HPDE6-E6E7 (cell line): ENCODE measurements around the gene ADD2.
"Not testable (repeated sequence)": the region's sequence is repeated elsewhere in the genome, so short reads cannot be mapped to it uniquely, and the experiment has no call there.

Experiments used
- DNase-seq: peaks from one replicate; pipeline ENCODE4 v3.0.0; 2011; ENCODE audit warnings: missing footprints; ENCODE audit errors: extremely low spot score

The ADD2 gene

DNA sequence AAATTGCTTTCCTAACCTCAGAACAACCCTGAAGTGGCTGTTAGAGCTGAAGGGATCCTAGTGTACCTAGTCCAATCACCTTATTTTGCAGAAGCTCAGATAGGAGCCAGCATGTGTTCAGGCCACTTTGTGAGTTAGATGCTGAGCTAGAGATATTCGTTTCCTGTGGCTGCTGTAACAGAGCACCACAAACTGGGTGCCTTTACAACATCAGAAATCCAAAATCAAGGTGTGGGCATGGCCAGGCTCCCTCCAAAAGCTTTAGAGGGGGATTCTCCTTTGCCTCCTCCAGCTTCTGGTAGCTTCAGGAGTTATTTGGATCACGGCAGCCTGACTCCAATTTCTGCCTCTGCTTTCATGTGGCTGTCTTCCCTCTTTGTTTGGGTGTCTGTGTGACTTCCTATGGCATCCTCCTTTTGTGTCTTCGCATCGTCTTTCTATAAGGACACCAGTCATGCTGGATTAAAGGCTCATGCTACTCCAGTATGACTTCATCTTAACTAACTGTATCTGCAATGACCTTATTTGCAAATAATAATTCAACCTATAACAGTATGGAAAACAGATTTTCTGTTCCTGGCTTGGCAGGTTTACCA is 128.1 kb downstream of the ADD2 start:
- DNase-seq: no peak

GRCh38 chr2:70638561-70638960 is 129.4 kb downstream of the ADD2 start:
- no peak for DNase-seq

DNA sequence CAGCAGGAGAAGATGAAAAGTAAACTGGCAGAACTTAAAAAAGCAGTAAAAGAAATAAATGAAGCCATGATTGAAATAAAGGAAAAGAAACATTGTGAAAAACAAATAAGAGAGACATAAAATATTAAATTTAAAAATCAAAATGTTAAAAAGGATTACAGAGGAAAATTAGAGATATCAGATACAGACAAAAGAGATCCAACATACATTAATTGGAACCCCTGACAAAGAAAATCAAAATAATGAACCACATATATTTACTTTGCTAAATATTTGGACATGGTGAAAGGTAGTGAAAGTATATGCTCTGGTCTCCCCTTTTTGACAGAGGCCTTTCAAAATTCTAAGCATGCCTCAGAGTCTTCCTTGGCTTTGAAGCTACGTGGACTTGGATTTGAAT is 134.5 kb downstream of the ADD2 start:
- no peak for DNase-seq

- no peak for DNase-seq
Observed at GRCh38 chr2:70632966-70633365, 135.0 kb downstream of the ADD2 start.

GRCh38 chr2:70632388-70632787 is 135.6 kb downstream of the ADD2 start:
- DNase-seq: no peak

DNA sequence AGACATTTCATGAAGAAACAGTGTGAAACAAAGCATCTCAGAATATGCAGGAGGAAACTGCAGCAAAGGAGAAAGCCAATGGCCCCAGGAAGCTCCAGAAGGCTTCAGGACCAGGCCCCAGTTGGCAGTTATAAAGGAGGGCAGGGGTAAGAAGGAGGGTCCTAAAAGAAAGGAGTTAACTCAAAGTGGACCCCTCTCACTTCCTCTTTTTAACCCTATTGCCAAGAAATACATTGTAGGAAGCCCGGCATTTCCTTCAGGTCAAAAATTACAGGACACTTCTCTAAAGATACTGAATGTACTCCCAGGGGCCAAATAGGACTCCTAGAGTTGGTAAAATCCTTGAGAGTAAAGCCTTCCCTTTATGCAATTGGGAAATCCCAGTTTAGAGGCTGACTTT is 137.2 kb downstream of the ADD2 start:
- DNase-seq: no peak

GRCh38 chr2:70627211-70627898 is 140.6 kb downstream of the ADD2 start:
- no peak for DNase-seq

DNA sequence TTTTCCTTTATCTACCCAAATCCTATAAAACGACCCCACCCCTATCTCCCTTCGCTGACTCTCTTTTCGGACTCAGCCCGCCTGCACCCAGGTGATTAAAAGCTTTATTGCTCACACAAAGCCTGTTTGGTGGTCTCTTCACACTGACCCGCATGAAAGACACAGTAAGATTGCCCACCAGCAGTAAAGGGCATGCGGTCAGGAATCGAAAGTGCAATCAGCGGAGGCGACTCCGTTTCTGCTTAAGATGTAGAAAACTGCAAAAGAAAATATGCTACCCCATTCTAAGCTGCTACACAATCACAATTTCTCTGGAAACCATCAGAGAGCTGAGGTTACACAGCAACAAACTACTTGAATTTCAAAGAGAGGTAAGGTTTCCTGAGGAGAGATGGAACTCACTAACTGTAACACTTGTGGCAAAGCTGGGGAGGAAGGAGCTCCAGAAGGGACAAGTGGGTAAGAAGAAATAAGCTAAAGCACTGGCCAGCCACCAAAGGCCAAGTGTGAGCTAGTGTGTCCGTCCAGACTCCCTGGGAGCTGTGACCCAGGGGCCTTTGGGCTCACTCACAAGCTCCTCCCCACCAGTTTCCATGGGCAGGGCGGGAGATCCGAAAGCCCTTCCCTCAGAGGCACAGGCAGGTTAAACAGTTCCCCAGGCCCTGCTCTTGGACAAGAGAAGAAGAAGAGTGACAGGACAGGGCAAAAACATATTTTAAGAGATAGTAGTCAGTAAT is 141.6 kb downstream of the ADD2 start:
- DNase-seq: no peak

- not testable (repeated sequence) for DNase-seq
Observed at GRCh38 chr2:70621536-70621935, 146.5 kb downstream of the ADD2 start.

GRCh38 chr2:70620020-70620419 is 148.0 kb downstream of the ADD2 start:
- DNase-seq: no peak

DNA sequence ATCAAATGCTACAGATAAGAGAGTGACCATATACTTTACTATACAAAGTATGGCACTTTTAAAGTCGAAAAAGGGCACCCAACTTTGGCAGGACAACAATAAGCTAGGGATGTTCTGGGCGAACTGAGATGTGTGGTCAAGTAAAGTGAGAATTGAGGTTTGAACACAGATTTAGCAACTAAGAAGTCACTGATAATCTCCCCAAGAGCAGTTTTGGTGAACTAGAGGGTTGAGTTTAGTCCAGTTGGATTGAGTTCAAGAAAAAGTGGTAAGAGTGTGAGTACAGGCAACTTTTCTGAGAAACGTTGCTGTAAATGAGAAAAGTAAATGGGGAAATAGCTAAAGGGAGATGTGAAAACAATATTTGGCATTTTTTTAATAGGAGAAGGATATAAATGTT is 148.8 kb downstream of the ADD2 start:
- DNase-seq: no peak

DNA sequence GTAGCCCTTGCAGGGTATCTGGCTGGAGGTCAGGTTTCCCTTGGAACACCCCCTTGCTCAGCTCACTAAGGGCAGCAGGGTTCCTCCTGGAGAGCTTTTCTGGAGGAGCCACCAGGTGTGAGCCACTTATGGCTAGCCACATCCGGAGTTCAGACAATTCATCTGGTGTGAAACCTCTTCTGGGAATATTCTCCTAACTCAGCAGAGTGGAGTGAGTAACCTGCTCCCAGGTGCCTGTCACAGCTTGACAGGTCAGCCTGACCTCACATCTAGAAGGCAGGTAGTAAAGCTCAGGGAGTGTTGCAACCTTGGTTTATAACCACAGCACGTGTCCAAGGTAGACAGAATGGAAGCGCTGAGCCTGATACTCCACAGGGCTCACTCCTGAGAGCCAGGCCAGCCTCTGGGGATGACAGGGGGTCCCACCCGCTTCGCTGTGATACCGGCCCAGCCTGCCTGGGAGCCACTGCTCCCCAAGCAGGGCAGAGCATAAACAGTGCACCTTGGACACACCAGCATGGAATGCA is 151.8 kb downstream of the ADD2 start:
- peak; percentile 93 for DNase-seq

- DNase-seq: no peak
Observed at GRCh38 chr2:70615222-70615621, 152.8 kb downstream of the ADD2 start.

GRCh38 chr2:70613521-70613920 is 154.5 kb downstream of the ADD2 start:
- DNase-seq: no peak

DNA sequence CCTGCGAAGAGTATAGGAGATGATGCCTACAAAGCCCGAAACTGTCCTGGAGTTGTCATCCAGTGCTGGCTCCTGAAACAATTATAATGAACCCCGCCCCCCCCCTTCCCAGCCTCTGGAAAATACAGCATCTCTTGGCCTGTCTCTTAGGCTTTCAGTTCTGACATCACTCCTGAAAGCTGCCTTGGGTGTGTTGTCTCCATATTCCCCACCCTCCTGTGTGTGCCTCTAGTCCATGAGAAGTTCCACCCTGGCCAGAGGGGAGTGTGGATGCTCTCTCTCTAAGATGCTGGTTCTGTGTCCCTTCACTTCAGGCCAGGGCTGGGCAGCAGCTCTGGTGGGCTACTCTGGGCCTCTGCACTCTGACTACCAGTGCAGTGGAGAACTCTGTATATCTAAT is 155.4 kb downstream of the ADD2 start:
- no peak for DNase-seq

DNA sequence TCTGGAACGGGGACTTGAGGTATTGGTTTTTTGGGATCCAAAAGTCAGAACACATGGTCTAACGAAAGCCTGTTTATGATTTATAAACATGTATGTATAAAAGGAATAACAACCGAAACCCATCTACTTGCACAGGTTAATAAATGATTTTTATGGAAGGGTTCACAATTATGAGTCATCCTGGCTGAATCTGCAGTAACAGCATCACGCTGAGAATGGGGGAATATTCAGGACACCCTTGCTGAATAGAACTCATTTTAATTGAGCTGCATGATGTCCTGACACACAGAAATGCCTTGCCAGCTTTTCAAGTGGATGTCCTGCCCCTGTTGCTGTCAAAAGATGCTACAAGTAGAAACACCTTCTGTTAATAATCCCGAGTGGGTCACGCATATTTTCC is 159.6 kb downstream of the ADD2 start:
- DNase-seq: no peak

- DNase-seq: no peak
Observed at GRCh38 chr2:70607121-70607561, 160.9 kb downstream of the ADD2 start.
